Motor neuron (in vitro differentiated cells): Measurements from ENCODE around the gene SLC25A43. TPM values are rescaled to one million over a fixed set of nuclear protein-coding genes. Genes with fewer than 3 reads are reported as not detected.
A peak's percentile ranks its signal among the peaks of the same experiment; 100 is the strongest.

ENCODE experiments used
- ATAC-seq, 8 experiments: fragments of 200-7000 bp; cut with Tn5 transposase; replicated peaks in 6 of 8; 2 replicates each; pipeline ENCODE4 v1.8.0; 2021; ENCODE audit warnings: mild to moderate bottlenecking in 8 of 8, moderate library complexity in 8 of 8
- H3K27ac ChIP-seq, 2 donors: fragments of 250-450 bp; sonication (Bioruptor Pico); 2 replicates each; pipeline ENCODE4 v1.9.0; 2021; ENCODE audit warnings: antibody characterized with exemption in 2 of 2, mild to moderate bottlenecking in 2 of 2, moderate library complexity in 1 of 2
- H3K4me1 ChIP-seq, 2 donors: fragments of 250-450 bp; sonication (Bioruptor Pico); replicated peaks in 1 of 2; 2 replicates each; pipeline ENCODE4 v1.6.1; 2021; ENCODE audit warnings: antibody characterized with exemption in 2 of 2, mild to moderate bottlenecking in 2 of 2, moderate library complexity in 1 of 2
- H3K4me3 ChIP-seq, 5 donors: fragments of 250-450 bp; sonication (Bioruptor Pico); 2 replicates each; pipeline ENCODE4 v1.9.0; 2021; ENCODE audit warnings: antibody characterized with exemption in 5 of 5, mild to moderate bottlenecking in 5 of 5, moderate library complexity in 4 of 5
- WGBS, 10 experiments: fragments of 450-650 bp; shearing (Covaris generic); methylation state at CpG; one replicate each; pipeline ENCODE4 v1.0.0; 2022; 5-methylcytosine and 5-hydroxymethylcytosine counted together
- in situ Hi-C, 9 experiments: fragments of 400-800 bp; cut with MboI; loops; one replicate each; pipeline ENCODE4 v1.15.0; 2021; ENCODE audit warnings: low sequenced_read_pairs in 9 of 9, low pct_unique_long_range_greater_than_20kb in 2 of 9; ENCODE audit not compliant: unreplicated experiment in 9 of 9
- total RNA-seq, 8 experiments: library from RNA; unstranded; fragments of 300-600 nt; gene quantifications; 2 replicates each; pipeline versions ENCODE4 v1.2.3 to v1.2.4, GENCODE V29; 2022

Gene SLC25A43
- total RNA-seq, 8 experiments from 2014 or later = 0.16 to 8.3 (median 2.1) TPM

- in situ Hi-C loops = no loop called here
- no peak for ATAC-seq
- Histone ChIP-seq H3K4me3 (no peak overlapping the region), H3K4me1 (no peaks in the 10 kb centered on the region), H3K27ac (no peak overlapping the region)
- 0% methylated on average over 1 of the region's 1 CpG; no CpG with 5 or more reads in 9 of the 10 experiments for WGBS, 10 experiments
Measured at GRCh38 chrX:119497185-119497584, 98.0 kb downstream of the SLC25A43 start.

GRCh38 chrX:119500061-119500800, 101.1 kb downstream of the SLC25A43 start:
- H3K27ac ChIP-seq = no peak overlapping the region
- in situ Hi-C loops = loop anchor here in 1 of 9 experiments (25.0 kb wide), 1 partner anchor 237 kb away; no protein-coding TSS in a partner anchor
- H3K4me1 ChIP-seq = no peaks in the 10 kb centered on the region
- no peak overlapping the region for H3K4me3 ChIP-seq
- 20 to 100% (median 80%) methylated on average over 1 to 11 of the region's 13 CpGs; no CpG with 5 or more reads in 3 of the 10 experiments for WGBS, 10 experiments
- ATAC-seq = no peak

GRCh38 chrX:119501511-119502148, 102.5 kb downstream of the SLC25A43 start:
- in situ Hi-C loops = loop anchor here in 1 of 9 experiments (25.0 kb wide), 1 partner anchor 236 kb away; no protein-coding TSS in a partner anchor
- WGBS, 10 experiments = 60 to 69% methylated on average over 1 to 4 of the region's 7 CpGs; no CpG with 5 or more reads in 8 of the 10 experiments
- no peak for ATAC-seq

GRCh38 chrX:119502727-119503483, 103.8 kb downstream of the SLC25A43 start:
- WGBS, 10 experiments = 0 to 60% (median 38%) methylated on average over 1 to 4 of the region's 11 CpGs; no CpG with 5 or more reads in 7 of the 10 experiments
- H3K4me1 ChIP-seq = no peaks in the 10 kb centered on the region
- peak in 4 of 8 experiments; percentile 27 to 72 (median 50) for ATAC-seq
- H3K4me3 ChIP-seq = no peak overlapping the region
- in situ Hi-C loops = loop anchor here in 1 of 9 experiments (25.0 kb wide), 1 partner anchor 234 kb away; no protein-coding TSS in a partner anchor
- H3K27ac ChIP-seq = no peak overlapping the region

More at GRCh38 chrX:119501511-119502148, 102.5 kb downstream of the SLC25A43 start:
- no peak overlapping the region for H3K4me3 ChIP-seq
- no peak overlapping the region for H3K27ac ChIP-seq
- H3K4me1 ChIP-seq = no peaks in the 10 kb centered on the region

GRCh38 chrX:119503484-119503861, 104.3 kb downstream of the SLC25A43 start:
- H3K4me3 ChIP-seq = no peak overlapping the region
- no peak overlapping the region for H3K27ac ChIP-seq
- in situ Hi-C loops = loop anchor here in 1 of 9 experiments (25.0 kb wide), 1 partner anchor 234 kb away; no protein-coding TSS in a partner anchor
- no CpG with 5 or more reads among the region's 2 CpGs for WGBS, 10 experiments
- no peaks in the 10 kb centered on the region for H3K4me1 ChIP-seq
- no peak for ATAC-seq

Other genes with a start within 250 kb of the SLC25A43 start
- gene PGRMC1, start 163.1 kb upstream of the SLC25A43 start, total RNA-seq = 100 to 1,000 TPM in 6 of 8 experiments, 10 to 100 TPM in 2; 56.6 to 183 (median 147) TPM
- gene SLC25A5, start 69.1 kb downstream of the SLC25A43 start, total RNA-seq = 100 to 1,000 TPM; 103 to 455 (median 201) TPM
- gene STEEP1, start 166.1 kb downstream of the SLC25A43 start, total RNA-seq = 10 to 100 TPM; 21.2 to 35.8 (median 27.0) TPM
- 10 to 100 TPM; 33.9 to 63.2 (median 41.0) TPM for gene UBE2A, start 175.2 kb downstream of the SLC25A43 start, total RNA-seq
- gene NKRF, start 207.1 kb downstream of the SLC25A43 start, total RNA-seq = 10 to 100 TPM in 7 of 8 experiments, 1 to 10 TPM in 1; 8.0 to 24.0 (median 12.7) TPM